DOHH2 (cell line): ENCODE results near the gene CFAP53.

ENCODE experiments used
- EZH2phosphoT487 ChIP-seq: fragments of 200-600 bp; sonication (generic); IDR thresholded peaks from 2 replicates; pipeline ENCODE4 v1.6.1; 2017; ENCODE audit warnings: borderline replicate concordance, mild to moderate bottlenecking, antibody characterized with exemption, low read length, moderate library complexity, mixed read lengths
- TF ChIP-seq, protein P1 (sequence below): fragments of 200-600 bp; sonication (generic); IDR thresholded peaks from one replicate; pipeline ENCODE4 v1.5.1; 2014; ENCODE audit warnings: antibody characterized with exemption, mild to moderate bottlenecking, low read depth, low read length; ENCODE audit not compliant: poor library complexity, severe bottlenecking

DNA sequence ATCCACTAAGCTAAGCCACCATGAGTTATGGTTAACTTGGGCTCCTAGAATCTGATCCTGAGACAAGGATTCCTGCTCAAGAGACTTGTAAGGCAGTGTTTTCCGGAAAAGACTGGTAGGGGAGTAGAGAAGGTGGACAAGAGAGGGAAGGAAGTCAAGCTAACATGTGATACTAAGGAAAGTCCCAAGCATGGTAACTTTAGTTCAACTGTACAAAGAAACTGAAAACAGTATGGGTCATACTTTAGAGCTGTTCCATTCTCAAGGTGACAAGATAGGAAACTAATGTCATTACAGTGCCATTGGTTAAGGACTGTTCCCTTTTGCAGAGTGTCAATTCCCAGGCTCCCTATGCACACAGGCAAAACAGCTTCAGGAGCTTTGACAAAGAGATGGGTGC lies 77.1 kb downstream of the CFAP53 start:
- TF ChIP-seq, protein P1, sequence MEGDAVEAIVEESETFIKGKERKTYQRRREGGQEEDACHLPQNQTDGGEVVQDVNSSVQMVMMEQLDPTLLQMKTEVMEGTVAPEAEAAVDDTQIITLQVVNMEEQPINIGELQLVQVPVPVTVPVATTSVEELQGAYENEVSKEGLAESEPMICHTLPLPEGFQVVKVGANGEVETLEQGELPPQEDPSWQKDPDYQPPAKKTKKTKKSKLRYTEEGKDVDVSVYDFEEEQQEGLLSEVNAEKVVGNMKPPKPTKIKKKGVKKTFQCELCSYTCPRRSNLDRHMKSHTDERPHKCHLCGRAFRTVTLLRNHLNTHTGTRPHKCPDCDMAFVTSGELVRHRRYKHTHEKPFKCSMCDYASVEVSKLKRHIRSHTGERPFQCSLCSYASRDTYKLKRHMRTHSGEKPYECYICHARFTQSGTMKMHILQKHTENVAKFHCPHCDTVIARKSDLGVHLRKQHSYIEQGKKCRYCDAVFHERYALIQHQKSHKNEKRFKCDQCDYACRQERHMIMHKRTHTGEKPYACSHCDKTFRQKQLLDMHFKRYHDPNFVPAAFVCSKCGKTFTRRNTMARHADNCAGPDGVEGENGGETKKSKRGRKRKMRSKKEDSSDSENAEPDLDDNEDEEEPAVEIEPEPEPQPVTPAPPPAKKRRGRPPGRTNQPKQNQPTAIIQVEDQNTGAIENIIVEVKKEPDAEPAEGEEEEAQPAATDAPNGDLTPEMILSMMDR = no peak
- no peak for TF ChIP-seq EZH2phosphoT487
